Mucosa of descending colon (tissue), 3 donors: ENCODE results near the gene BCAN. TPM values are rescaled to one million over a fixed set of nuclear protein-coding genes. Genes with fewer than 3 reads are reported as not detected.

Experiments used
- ATAC-seq: fragments of 200-7000 bp; cut with Tn5 transposase; one replicate; pipeline ENCODE4 v1.9.1; 2020; ENCODE audit warnings: mild to moderate bottlenecking, moderate library complexity
- DNase-seq, 3 donors: peaks; one replicate each; pipeline ENCODE4 v3.0.0-alpha.2; 2020
- H3K36me3 ChIP-seq: fragments of 200-600 bp; one replicate; pipeline ENCODE4 v1.8.0; 2021; ENCODE audit warnings: low read depth, mild to moderate bottlenecking
- H3K4me1 ChIP-seq: fragments of 200-600 bp; one replicate; pipeline ENCODE4 v1.8.0; 2021; ENCODE audit warnings: low read depth, mild to moderate bottlenecking
- H3K4me3 ChIP-seq: fragments of 200-600 bp; one replicate; pipeline ENCODE4 v1.8.0; 2021; ENCODE audit warnings: mild to moderate bottlenecking
- H3K9me3 ChIP-seq: fragments of 200-600 bp; one replicate; pipeline ENCODE4 v1.8.0; 2021; ENCODE audit warnings: mild to moderate bottlenecking
- intact Hi-C, 2 donors: fragments of 100-400 bp; cut with DNase I in 1 of 2; cut with micrococcal nuclease in 1 of 2; formaldehyde crosslinking; loops; one replicate each; pipeline versions ENCODE4 v1.11.0 to v1.11.1; 2022; cut with DNase I, micrococcal nuclease
- total RNA-seq, 3 donors: library from RNA; stranded (reverse); fragmentation: NEBNext Ultra II Directional in 2 of 3; extraction: Animal tissue kit (Norgen Biotek cat#: 25700) in 2 of 3; gene quantifications; one replicate each; pipeline versions ENCODE4 v1.2.1 to v1.2.4, GENCODE V29; 2021 to 2023
- TF ChIP-seq, protein P1 (sequence below): fragments of 200-600 bp; IDR thresholded peaks from one replicate; pipeline ENCODE4 v1.8.0; 2022; ENCODE audit warnings: antibody characterized with exemption, mild to moderate bottlenecking
- donor health status: DM: no; HTN: no; CAD: no; lungs with moderate emphysema.
- donor health status: DM: no; HTN: no; CAD: no.
- donor health status: DM: no; HTN: yes; CAD: no.

The BCAN gene
- total RNA-seq, 3 donors from 2014 or later, result 0.14 to 0.79 TPM; not detected in 1

- TF ChIP-seq, protein P1, sequence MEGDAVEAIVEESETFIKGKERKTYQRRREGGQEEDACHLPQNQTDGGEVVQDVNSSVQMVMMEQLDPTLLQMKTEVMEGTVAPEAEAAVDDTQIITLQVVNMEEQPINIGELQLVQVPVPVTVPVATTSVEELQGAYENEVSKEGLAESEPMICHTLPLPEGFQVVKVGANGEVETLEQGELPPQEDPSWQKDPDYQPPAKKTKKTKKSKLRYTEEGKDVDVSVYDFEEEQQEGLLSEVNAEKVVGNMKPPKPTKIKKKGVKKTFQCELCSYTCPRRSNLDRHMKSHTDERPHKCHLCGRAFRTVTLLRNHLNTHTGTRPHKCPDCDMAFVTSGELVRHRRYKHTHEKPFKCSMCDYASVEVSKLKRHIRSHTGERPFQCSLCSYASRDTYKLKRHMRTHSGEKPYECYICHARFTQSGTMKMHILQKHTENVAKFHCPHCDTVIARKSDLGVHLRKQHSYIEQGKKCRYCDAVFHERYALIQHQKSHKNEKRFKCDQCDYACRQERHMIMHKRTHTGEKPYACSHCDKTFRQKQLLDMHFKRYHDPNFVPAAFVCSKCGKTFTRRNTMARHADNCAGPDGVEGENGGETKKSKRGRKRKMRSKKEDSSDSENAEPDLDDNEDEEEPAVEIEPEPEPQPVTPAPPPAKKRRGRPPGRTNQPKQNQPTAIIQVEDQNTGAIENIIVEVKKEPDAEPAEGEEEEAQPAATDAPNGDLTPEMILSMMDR, result no peak
- no peak overlapping the region for H3K4me3 ChIP-seq
- no peaks in the 10 kb centered on the region for H3K9me3 ChIP-seq
- no peaks in the 10 kb centered on the region for H3K36me3 ChIP-seq
- ATAC-seq, result no peak
- no peak for DNase-seq
- H3K4me1 ChIP-seq, result peaks cover 11% of the 10 kb centered on the region
- intact Hi-C loops, result no loop called here
Observed at GRCh38 chr1:156595016-156595415, 46.9 kb upstream of the BCAN start.

DNA sequence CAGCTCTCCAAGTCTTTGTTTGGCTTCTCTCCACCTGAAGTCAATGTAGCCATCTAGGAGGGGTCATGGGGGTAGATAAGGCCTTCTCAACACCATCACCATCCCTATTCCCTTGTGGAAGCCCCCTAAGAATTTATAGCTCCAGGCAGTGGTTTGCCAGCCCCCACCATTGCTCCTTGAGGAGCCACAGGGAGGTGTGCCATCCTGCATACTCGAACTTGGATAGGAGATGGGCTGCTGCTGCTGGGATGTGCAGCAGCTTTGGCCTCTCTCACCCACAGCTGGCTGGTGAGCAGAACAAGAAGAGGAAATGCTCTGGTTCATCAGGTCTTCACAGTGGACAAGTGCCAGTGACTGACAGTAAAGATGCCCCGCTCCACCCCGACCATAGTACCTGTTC is 45.5 kb upstream of the BCAN start:
- DNase-seq, result no peak
- Histone ChIP-seq H3K36me3 (no peaks in the 10 kb centered on the region), H3K4me3 (no peak overlapping the region), H3K9me3 (no peaks in the 10 kb centered on the region), H3K4me1 (peaks cover 16% of the 10 kb centered on the region)
- ATAC-seq, result no peak
- TF ChIP-seq, protein P1, result no peak
- intact Hi-C loops, result no loop called here

DNA sequence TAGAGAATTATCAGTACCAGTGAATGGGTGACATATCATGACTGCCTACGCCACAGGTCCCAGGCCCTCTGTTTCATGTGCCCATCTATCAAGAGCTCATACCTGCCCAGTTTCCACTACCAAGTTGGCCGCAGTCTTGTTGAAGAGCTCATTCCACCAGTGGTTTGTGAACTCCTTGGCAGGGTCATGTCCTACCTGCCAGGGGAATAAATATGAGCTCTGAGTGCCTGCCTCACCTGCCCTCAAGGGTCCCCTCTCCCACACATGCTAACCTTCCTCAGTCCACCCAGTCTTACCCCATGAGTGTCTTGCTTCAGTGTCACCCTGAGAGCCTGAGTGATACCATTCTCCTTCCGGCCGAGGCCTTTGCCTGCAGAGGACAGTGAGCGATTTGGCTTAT is 43.8 kb upstream of the BCAN start:
- ATAC-seq (no peak), DNase-seq (no peak)
- no peaks in the 10 kb centered on the region for H3K36me3 ChIP-seq
- H3K9me3 ChIP-seq, result no peaks in the 10 kb centered on the region
- H3K4me3 ChIP-seq, result no peak overlapping the region
- TF ChIP-seq, protein P1, result no peak
- H3K4me1 ChIP-seq, result peaks cover 13% of the 10 kb centered on the region
- intact Hi-C loops, result no loop called here

- Histone ChIP-seq H3K9me3 (no peaks in the 10 kb centered on the region), H3K4me1 (peaks cover 13% of the 10 kb centered on the region), H3K4me3 (no peak overlapping the region), H3K36me3 (no peaks in the 10 kb centered on the region)
- TF ChIP-seq, protein P1, result no peak
- intact Hi-C loops, result no loop called here
- DNase-seq, result no peak
- no peak for ATAC-seq
Observed at GRCh38 chr1:156598731-156599432, 43.0 kb upstream of the BCAN start.

DNA sequence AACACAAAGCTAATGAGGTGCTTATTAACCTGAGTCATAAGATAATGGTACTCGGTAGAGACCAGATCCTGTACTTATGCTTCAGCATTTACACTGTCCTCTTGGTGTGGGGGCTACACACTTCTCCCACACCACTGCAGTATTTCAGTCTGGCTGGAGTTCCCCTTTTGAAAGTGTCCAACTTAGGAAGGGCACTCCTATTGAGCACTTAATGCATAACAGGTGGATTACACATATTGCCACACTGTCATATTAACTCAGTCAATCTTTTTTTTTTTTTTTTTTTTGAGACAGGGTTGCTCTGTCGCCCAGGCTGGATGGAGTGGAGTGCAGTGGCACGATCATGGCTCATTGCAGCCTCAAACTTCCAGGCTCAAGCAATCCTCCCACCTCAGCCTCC is 42.1 kb upstream of the BCAN start:
- TF ChIP-seq, protein P1, result no peak
- intact Hi-C loops, result loop anchor here (10.0 kb wide), 2 partner anchors 115 to 145 kb away; no protein-coding TSS in a partner anchor
- Histone ChIP-seq H3K4me1 (peaks cover 13% of the 10 kb centered on the region), H3K9me3 (no peaks in the 10 kb centered on the region), H3K4me3 (no peak overlapping the region), H3K36me3 (no peaks in the 10 kb centered on the region)
- no peak for ATAC-seq
- DNase-seq, result no peak
